GM18907 (cell line): ENCODE results near the gene C5orf24.
"Not testable (repeated sequence)": the region's sequence is repeated elsewhere in the genome, so short reads cannot be mapped to it uniquely, and the experiment has no call there.

Experiments
- ATAC-seq: cut with Tn5 transposase; IDR thresholded peaks from one replicate; pipeline ENCODE4 v1.9.1; 2021; ENCODE audit warnings: mild to moderate bottlenecking, moderate library complexity; ENCODE audit not compliant: unreplicated experiment

The C5orf24 gene

GRCh38 chr5:134856465-134856864 lies 10.7 kb downstream of the C5orf24 start:
- not testable (repeated sequence) for ATAC-seq

- no peak for ATAC-seq
Observed at GRCh38 chr5:134857401-134857800, 11.6 kb downstream of the C5orf24 start.

GRCh38 chr5:134864707-134865106 lies 18.9 kb downstream of the C5orf24 start:
- ATAC-seq: no peak

- ATAC-seq: no peak
Observed at GRCh38 chr5:134873494-134873893, 27.7 kb downstream of the C5orf24 start.

- ATAC-seq: peak; percentile 91
Observed at GRCh38 chr5:134873987-134874830, 28.4 kb downstream of the C5orf24 start, which contains the start of gene TXNDC15. Gene TXNDC15, plus strand, starts transcription at chr5:134874371. Its CDS starts 57 bp downstream, at chr5:134874428.

- peak; percentile 39 for ATAC-seq
Observed at GRCh38 chr5:134874831-134875655, 29.3 kb downstream of the C5orf24 start.

- peak; percentile 54 for ATAC-seq
Observed at GRCh38 chr5:134877159-134877558, 31.4 kb downstream of the C5orf24 start.

GRCh38 chr5:134878403-134878802 lies 32.6 kb downstream of the C5orf24 start:
- no peak for ATAC-seq

GRCh38 chr5:134879456-134879855 lies 33.7 kb downstream of the C5orf24 start:
- no peak for ATAC-seq

- not testable (repeated sequence) for ATAC-seq
Observed at GRCh38 chr5:134880937-134881336, 35.2 kb downstream of the C5orf24 start.

GRCh38 chr5:134881711-134882110 lies 35.9 kb downstream of the C5orf24 start:
- not testable (repeated sequence) for ATAC-seq

- ATAC-seq: no peak
Observed at GRCh38 chr5:134887593-134888159, 41.9 kb downstream of the C5orf24 start.

- ATAC-seq: no peak
Observed at GRCh38 chr5:134889335-134889734, 43.6 kb downstream of the C5orf24 start.

- no peak for ATAC-seq
Observed at GRCh38 chr5:134891473-134891872, 45.7 kb downstream of the C5orf24 start.

GRCh38 chr5:134892282-134892681 lies 46.5 kb downstream of the C5orf24 start:
- ATAC-seq: no peak

GRCh38 chr5:134892926-134893325 lies 47.2 kb downstream of the C5orf24 start:
- ATAC-seq: no peak

GRCh38 chr5:134893748-134894505 lies 48.2 kb downstream of the C5orf24 start:
- no peak for ATAC-seq

GRCh38 chr5:134902071-134902801 lies 56.5 kb downstream of the C5orf24 start:
- peak; percentile 29 for ATAC-seq

- peak; percentile 79 for ATAC-seq
Observed at GRCh38 chr5:134904610-134905245, 59.0 kb downstream of the C5orf24 start, which contains the start of gene PCBD2. Gene PCBD2, plus strand, starts transcription at chr5:134905131. Its CDS starts 9 bp downstream, at chr5:134905140.
